GM19351 (cell line): ENCODE results near the gene CAPN2.
"Not testable (repeated sequence)": the region's sequence is repeated elsewhere in the genome, so short reads cannot be mapped to it uniquely, and the experiment has no call there.

Source experiments
- ATAC-seq: cut with Tn5 transposase; IDR thresholded peaks from one replicate; pipeline ENCODE4 v1.9.1; 2021; ENCODE audit warnings: mild to moderate bottlenecking, moderate library complexity; ENCODE audit not compliant: unreplicated experiment

The CAPN2 gene

DNA sequence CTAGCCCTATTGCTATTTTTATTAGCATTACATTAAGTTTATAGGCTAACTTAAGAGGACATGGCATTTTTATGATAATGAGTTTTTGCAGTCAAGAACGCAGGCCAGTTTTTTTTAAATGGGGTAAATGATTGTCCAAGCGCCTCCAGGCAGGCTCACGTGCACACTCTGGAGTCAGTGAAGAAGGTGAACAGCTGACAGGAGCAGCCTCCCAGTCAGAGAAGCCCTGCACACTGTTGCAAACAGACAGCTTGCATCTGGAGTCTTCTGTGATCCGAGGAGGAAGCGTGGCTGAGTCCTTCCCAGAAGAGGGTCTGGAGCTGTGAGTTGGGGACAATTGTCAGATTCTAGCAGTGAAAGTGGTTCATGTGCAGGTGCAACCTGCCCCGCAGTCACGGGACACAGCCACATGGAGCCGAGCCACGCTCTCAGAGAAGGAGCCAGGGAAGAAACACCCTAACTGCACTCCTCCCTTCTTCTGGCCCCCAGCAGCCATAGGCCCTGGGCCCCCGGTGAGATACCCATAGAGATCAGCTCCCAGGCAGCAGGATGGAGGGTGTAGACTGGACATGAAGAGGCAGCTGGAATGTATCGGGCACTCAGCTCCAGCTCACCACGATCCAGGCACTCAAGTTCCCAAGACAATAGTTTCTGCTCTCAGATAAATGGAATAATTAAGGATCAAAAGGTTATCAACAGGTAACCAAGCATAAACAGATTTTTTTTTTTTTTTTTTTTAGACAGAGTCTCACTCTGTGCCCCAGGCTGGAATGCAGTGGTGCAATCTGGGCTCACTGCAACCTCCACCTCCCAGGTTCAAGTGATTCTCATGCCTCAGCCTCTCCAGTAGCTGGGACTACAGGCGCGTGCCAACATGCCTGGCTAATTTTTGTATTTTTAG, 26.4 kb downstream of the CAPN2 start:
- ATAC-seq, result no peak

DNA sequence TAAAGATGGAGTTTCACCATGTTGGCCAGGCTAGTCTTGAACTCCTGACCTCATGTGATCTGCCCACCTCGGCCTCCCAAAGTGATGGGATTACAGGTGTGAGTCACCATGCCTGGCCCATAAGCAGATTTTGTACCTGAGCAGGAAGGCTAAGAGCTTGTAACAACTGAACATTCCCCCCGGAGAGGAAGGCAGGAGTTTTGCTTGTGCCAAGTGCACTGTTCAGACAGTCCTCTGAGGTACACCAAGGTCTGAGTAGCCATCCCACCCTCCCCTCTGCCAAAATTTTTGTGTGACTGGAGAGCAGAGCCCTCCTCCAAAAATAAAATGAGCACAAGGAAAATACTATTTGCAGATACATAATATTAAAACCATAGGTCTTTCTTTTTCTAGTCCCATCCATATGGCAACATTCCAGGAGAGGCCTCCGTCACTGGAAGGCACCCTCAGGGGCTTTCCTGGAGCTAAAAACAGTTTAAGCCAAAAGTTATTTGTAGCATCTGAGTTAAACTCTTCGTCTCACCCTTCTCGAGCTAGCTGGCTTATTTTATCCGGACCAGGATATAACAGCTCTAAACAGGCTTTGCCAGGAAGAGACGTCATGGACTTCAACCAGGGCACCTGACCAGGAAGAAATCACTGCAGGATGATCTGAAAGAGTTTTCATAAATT, 27.2 kb downstream of the CAPN2 start:
- no peak for ATAC-seq

DNA sequence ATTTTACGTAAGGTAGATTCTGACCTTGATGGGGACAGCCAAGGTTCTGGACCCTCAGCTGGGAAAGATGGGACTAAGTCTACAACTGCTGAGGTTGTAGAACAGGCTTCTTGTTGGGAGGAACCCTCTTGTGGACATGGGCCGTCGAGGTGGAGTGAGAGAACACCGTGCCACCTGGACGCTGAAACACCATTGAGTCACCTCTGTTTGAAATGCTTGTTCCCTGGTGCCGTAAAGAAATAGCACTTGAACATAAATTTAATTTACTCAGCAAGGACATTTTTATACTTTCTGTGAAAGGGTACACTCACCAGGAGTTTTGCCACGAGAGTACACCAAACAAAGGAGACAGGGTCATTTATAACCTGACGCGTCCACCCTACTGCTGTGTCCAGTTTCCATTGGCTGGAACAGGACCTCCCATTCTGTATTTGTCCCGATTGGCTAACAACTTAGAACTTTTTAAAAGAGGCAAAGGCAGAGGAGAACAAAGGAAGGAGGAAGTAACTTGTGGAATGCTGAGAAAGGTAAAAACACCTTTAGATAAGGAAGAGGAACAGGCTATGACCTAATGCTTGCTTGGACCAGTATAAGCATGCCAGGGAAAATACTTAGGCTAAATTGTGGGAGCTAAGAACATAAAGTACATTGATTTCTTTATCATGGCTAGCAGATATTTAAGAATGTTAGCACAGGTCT, 27.8 kb downstream of the CAPN2 start:
- not testable (repeated sequence) for ATAC-seq

DNA sequence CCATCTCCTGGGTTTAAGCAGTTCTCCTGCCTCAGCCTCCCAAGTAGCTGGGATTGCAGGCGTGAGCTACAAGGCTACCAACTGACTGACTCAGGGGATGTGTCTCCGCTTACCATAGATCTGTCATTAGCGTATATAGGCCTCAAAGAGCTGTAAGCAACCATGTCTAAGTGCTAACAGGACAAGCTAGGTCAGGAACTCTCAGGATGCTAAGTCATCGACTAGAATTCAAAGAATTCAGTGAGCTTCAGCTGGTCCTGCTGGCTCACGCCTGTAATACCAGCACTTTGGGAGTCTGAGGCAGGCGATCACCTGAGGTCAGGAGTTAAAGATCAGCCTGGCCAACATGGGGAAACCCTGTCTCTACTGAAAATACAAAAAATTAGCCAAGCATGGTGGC, 29.5 kb downstream of the CAPN2 start:
- ATAC-seq, result no peak

DNA sequence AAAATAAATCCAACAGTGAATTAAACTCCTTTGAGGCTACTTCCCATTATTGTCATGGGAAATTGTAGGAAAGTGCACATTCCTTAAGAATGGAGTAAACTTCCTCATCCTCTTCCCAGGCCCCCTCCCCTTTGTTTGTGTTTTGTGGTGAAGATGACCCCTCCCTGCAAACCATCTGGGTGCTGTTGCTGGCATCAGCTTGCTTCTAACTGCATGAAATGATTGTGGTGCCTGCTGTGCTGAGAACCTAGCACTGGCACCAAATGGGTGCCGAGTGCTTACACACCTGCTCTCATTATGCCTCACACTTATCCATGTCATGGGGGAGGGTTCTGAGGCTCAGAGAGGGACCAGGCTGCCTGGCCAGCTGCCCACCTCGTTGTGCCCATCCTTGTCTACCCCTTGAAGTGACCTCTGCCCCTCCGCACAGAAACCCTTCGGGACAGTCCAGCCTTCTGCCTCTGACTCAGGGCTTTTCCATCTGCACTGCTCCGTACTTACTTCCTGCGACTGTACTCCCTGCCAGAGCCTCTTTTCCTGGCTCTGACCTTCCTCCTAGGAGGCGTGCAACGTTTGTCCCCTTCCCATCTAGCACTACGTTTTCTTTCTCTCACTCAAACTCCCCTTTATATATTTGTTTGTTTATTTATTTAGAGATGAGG, 30.6 kb downstream of the CAPN2 start:
- ATAC-seq, result no peak

DNA sequence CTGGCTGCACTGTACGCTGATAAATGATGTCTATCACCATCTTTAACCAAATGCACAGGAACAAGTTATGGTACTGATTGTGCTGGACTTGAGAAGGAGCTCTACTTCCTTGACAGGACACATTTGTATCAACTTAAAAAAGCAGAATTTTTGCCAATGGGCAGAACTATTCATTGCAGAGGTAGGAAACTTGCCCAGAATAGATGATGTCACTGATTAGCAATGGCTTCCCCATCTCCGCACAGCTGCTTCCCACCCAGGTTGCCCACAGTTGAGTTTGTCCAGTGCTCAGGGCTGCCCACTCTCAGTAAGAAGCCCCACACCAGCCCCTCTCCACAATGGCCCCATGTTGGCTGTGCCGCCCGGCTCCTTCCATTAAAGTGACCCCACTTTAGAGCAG, 33.4 kb downstream of the CAPN2 start:
- ATAC-seq, result no peak

DNA sequence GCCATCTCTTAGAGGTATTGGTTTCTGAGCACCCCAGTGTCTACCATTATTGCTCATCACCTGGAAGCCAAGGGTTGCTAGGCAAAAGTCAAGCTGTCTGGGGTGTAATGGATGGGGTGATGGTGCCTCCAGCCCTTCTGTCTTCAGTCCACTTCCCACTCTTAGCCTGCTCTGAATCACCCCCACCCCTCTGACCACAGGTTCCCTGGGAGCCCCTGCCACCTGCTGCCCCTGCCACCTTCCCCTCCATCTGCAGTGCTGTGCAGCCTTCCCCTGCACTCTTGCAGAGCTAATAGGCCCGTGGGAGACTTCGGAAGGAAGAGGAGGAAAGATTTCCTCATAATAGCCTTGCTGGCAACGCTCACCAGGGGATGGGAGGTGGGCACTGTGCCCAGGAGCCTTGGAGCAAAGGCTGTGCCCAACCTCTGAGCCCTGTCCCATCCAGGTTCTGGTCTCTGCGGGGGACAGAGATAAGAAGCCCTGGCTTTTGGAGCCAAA, 35.5 kb downstream of the CAPN2 start:
- ATAC-seq, result peak; percentile 10

DNA sequence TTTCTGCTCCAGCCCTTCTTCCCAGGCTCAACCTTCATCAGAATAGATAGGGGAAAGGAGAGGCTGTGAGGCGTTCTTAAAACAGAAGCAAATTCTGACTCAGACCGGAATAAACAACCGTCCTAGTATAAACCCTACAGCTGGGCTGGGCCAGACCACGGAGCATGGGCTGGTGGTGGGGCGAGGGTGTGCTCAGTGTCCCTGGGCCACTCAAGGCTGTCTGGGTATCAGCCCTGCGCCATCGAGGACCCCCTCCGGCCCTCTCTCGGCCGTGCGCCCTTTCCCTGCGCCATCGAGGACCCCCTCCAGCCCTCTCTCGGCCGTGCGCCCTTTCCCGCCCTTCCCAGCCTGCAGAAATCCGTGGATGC, 36.0 kb downstream of the CAPN2 start:
- peak; percentile 59 for ATAC-seq

DNA sequence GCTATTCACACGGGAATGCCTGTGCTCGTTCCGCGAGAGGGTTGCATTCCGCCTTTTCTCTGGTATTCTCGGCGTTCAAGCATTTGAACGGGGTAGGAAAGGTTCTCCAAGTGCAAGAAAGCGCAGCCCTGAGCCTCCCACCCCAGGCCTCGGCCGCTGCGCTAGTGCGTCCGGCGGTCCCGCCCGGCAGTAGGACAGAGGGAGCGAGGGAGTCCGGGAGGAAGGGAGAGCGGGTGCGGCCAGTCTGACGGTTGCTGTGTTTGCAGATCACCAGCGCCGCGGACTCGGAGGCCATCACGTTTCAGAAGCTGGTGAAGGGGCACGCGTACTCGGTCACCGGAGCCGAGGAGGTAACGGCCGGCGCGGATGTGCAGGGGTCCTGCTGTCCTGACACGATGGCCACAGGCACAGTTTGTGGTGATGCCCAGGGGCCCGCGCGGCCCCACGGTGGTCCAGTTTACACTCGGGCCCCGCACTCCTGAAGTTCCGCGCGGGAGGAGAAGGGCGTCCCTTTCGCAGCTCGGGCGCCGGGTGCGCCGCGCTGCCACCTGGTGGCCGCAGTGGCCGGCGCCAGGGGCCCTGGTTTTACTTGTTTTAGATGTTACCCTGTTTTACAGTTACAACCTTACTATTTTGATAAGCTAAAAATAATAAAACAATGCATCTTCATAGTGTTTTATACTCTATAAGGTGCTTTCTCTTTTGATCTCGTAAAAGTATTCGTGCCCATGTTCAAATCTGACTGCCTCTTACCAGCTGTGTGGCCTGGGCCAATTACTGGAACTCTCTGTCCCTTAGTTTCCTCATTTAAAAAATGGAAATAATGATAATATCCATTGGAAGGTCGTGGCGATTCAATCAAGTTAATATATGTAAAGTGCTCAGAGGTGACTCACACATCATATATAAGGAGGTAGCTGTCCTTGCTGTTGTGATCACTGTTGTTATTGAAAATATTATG, 36.7 kb downstream of the CAPN2 start:
- ATAC-seq, result peak; percentile 76

DNA sequence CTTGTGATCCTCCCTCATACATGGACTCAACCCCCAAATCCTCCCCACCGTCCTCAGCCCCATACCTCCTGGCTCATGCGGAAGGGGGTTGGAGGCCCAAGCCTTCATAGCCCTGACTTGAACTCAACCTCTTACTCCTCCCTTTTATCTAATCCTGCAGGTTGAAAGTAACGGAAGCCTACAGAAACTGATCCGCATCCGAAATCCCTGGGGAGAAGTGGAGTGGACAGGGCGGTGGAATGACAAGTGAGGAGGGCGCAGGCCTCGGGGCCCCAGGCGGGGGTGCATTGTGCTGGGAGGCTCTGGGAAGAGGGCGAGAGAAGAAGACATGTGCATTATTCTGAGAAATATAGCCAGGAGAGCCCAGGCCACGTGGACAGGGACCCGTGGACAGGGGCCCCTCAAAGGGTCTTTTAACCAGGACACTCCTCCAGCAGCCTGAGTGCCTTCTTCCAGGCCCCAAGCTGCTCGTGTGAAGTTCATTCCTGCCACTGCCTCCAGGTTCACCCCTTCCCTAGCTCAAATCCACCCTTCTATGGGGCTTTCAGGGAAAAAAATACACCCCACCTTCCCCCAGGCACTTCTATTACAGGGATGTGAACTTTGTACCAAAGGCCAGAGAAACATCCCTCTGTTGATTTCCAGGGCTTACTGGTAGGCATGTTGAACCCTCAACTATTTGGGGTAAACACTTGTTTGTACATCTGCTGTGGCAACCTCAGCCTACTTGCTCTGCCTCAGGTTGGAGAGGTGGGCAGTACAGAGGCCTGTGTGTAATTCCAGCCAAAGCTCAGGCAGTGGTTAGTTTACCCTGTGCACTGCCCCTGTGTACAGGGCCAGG, 38.6 kb downstream of the CAPN2 start:
- ATAC-seq, result no peak

DNA sequence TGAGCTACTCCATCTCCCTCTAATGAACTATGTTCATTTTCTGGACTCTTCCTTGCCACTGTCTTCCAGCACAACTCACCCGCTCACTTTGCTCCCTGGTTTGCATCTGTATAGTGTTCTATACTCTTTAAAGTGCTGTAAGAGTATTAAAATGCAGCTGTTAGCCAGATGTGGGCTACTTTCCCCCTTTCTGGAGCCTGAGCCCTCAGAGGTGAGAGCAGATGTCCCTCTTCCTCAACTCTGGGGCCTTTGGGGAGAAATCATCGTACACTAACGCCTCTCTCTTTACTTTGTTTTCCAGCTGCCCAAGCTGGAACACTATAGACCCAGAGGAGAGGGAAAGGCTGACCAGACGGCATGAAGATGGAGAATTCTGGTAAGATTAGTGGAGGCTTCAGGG, 39.4 kb downstream of the CAPN2 start:
- ATAC-seq, result no peak

DNA sequence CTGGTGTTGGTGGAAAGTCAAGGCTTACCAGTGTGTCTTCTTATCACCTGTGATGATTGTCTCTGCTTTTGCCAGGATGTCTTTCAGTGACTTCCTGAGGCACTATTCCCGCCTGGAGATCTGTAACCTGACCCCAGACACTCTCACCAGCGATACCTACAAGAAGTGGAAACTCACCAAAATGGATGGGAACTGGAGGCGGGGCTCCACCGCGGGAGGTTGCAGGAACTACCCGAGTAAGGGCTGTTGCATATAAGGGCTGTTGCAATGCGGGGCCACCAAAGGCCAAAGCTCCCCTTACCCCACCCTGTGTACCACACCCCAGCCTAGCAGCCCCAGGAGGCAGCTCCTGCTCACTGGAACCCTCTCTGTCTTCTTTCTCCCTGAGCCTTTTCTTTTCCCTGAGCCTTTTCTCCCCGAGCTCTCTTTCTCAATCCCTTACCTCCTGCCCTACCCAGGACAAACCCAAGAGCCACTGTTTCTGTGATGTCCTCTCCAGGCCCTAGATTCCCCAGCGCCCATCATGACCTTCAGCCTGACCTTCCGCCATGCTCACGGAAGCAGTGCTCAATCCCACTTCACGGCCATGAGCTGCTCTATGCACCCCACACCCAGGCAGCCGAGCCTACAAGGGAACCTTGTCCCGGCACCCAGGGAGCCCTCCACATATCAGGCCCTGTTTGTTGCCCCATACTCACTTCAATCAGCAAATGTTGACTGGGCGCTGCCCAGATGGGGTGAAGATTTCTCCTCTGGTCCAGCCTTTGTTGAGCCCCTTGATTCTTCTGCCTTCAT, 40.6 kb downstream of the CAPN2 start:
- ATAC-seq, result no peak

DNA sequence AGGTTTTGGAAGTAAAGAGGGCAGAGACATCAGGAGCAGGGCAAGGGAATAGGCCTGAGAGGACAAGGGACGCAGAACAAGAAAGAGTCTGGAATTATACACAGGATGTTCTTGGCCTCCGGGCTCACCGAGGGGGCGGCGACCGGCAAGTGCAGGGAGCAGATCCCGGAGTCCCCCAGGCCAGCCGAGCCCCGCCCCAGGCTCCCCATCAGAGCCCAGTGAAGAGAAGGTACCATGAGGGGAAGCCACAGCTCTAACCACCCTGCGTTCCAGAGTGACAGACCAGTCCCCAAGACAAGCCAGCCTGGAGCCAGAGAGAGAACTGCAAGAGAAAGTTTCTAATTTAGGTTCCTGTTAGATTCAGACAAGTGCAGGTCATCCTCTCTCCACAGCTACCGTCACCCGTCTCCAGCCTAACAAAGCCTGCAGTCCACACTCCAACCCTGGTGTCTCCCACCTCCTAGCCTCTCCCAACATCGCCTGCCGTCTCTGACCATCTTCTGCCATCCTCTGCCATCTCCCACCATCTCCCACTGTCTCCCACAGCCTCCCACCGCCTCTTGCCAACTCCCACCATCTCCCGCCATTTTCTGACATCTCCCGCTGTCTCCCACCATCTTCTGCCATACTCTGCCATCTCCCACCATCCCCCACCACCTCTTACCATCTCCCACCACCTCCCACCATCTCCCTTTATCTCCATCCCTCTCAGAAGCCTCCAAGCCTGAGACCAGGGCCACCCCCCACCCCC, 42.5 kb downstream of the CAPN2 start:
- ATAC-seq, result no peak

DNA sequence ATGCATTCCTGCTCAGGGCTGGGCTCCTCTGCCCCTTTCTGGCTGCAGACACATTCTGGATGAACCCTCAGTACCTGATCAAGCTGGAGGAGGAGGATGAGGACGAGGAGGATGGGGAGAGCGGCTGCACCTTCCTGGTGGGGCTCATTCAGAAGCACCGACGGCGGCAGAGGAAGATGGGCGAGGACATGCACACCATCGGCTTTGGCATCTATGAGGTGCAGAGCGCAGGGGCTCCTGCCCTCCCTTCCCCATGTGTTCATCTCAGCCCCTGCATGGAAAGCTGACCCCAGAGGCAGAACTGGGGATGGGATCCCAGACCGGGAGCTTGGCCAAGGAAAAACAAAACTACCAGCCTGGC, 43.1 kb downstream of the CAPN2 start:
- ATAC-seq, result no peak

DNA sequence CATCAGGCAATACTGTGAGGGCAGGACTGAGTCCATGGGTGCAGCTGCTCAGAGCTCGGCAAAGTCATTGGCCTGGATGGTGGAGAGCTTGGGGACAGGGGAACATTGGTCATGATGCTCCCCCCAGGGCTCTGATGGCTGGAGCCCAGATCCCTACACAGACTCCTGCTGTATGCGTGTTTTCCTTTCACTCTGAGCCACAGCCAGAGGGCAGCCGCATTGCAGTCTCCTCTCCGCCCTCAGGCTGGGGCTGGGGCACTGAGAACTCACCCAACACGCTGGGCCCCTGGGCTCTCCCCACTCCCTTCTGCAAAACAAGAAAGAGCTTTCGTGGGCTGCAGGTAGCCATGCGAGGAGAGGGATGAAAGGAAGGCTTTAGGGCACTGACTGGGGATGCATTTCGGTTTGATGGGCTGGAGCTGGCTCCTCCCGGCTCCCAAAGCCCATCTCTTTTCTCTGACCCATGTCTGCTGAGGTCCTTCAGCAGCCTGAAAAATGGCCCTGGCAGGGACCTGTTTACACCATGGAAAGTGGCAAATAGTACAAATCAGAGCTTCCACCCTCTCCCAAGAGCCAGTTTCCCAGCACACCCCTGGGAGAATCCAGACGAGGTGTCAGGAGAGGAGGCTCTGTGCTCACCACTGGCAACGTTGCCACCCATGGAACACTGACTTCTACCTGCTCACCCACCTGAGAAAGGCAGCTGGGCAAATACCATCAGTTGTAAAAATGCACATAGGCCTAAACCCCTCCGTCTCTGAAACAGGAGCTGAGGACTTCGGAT, 43.8 kb downstream of the CAPN2 start:
- no peak for ATAC-seq

DNA sequence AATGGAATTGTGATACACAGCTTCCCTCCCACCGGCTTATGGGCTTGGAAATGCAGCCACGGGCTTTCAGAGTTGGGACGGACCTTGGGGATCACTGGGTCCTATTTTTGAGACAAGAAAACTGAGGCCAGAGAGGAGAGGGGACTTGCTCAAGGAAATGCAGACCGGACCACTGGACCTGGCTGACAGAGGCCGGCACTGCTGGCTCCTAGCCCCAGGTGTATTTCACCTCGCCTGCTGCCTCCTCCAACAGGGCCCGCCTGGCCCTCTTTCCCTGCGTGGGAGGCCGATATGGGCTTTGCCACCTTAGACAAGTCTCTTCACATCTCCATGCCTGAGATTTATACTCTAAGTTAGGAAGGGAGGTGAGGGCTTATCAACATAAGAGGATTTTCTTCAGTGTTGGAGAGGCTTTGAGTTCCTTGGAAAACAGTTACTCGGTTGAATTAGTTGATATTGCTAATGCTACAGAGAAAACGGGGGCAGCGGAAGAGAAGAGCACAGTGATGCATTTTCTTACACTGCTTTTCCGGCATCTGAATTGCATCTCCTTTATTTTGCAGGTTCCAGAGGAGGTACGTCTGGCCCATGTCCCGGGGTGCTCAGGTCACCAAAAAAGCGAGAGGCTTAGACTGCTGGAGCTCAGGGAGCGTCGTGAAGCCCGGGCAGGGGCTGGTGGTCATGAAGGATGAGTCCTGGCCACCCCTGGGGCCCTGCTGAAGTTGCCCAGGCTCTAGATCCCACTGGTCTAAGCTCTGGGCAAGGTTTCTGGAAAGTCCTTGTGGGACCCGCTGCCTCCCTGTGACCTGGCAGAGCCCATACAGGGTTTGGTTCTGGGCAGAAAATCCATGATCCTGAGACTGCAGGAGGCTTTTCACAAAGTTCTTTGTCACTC, 44.7 kb downstream of the CAPN2 start:
- ATAC-seq, result no peak
